Osteoblast (primary cell): ENCODE results near the gene IQUB. TPM values are rescaled to one million over a fixed set of nuclear protein-coding genes. Genes with fewer than 3 reads are reported as not detected.
"Not testable (repeated sequence)": the region's sequence is repeated elsewhere in the genome, so short reads cannot be mapped to it uniquely, and the experiment has no call there.

Experiments
- DNase-seq: peaks from one replicate; pipeline ENCODE4 v3.0.0; 2011; ENCODE audit warnings: low spot score, mixed read lengths; ENCODE audit not compliant: insufficient read length; ENCODE audit errors: missing footprints
- H2AFZ ChIP-seq: 2 replicates; pipeline ENCODE4 v1.6.0; 2011; ENCODE audit warnings: mild to moderate bottlenecking, low read length
- H3K27ac ChIP-seq: 2 replicates; pipeline ENCODE4 v1.5.1; 2011; ENCODE audit warnings: mild to moderate bottlenecking, low read depth, low read length, moderate library complexity
- H3K27me3 ChIP-seq: 2 replicates; pipeline ENCODE4 v1.6.0; 2012; ENCODE audit warnings: mild to moderate bottlenecking, control low read depth, inconsistent platforms, low read length, moderate library complexity; ENCODE audit not compliant: insufficient read depth
- H3K36me3 ChIP-seq: 2 replicates; pipeline ENCODE4 v1.5.1; 2011; ENCODE audit warnings: mild to moderate bottlenecking, low read length, control low read depth, moderate library complexity; ENCODE audit not compliant: insufficient read depth
- H3K4me1 ChIP-seq: 2 replicates; pipeline ENCODE4 v1.5.1; 2011; ENCODE audit warnings: mild to moderate bottlenecking, low read length, control low read depth, moderate library complexity; ENCODE audit not compliant: insufficient read depth
- H3K4me2 ChIP-seq: 2 replicates; pipeline ENCODE4 v1.6.0; 2011; ENCODE audit warnings: mild to moderate bottlenecking, low read length; ENCODE audit not compliant: insufficient read depth
- H3K4me3 ChIP-seq: fragments of 200-600 bp; sonication (generic); 3 replicates; pipeline ENCODE4 v1.5.1; 2012; ENCODE audit warnings: mild to moderate bottlenecking, low read length, inconsistent platforms; ENCODE audit not compliant: insufficient read depth
- H3K79me2 ChIP-seq: 2 replicates; pipeline ENCODE4 v1.6.0; 2012; ENCODE audit warnings: mild to moderate bottlenecking, low read length, control low read depth, inconsistent platforms; ENCODE audit not compliant: insufficient read depth
- H3K9me3 ChIP-seq: 2 replicates; pipeline ENCODE4 v1.5.1; 2011; ENCODE audit warnings: low read depth, low read length, control low read depth
- H4K20me1 ChIP-seq: 2 replicates; pipeline ENCODE4 v1.6.0; 2012; ENCODE audit warnings: mild to moderate bottlenecking, low read length, control low read depth; ENCODE audit not compliant: insufficient read depth
- total RNA-seq: library from RNA; depleted of rRNA; stranded (reverse); fragments of >200 nt; gene quantifications from 2 replicates; pipeline ENCODE4 v1.2.3, GENCODE V29; 2012
- TF ChIP-seq, protein P1 (sequence below): IDR thresholded peaks from 2 replicates; pipeline ENCODE4 v1.5.1; 2011; ENCODE audit warnings: mild to moderate bottlenecking, low read depth, low read length, moderate library complexity; ENCODE audit errors: extremely low read depth

The IQUB gene
- total RNA-seq, 1 donor, result 0.72 TPM

DNA sequence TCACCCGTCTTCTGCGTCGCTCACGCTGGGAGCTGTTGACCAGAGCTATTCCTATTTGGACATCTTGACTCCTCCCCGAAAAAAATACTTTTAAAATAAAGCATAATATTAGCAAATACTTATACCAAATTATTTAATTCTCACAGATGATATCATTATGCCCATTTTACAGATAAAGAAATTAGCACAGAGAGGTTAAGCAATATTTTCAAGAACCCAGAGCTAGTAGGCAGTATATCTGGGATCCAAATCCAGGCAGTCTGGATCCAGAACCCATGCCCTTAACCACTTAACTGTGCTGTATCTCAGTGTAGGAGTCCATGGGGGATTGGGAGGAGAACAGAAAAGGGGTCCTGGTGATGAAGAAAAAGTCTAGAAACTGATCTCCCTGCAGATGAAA is 6.1 kb downstream of the IQUB start:
- TF ChIP-seq, protein P1, sequence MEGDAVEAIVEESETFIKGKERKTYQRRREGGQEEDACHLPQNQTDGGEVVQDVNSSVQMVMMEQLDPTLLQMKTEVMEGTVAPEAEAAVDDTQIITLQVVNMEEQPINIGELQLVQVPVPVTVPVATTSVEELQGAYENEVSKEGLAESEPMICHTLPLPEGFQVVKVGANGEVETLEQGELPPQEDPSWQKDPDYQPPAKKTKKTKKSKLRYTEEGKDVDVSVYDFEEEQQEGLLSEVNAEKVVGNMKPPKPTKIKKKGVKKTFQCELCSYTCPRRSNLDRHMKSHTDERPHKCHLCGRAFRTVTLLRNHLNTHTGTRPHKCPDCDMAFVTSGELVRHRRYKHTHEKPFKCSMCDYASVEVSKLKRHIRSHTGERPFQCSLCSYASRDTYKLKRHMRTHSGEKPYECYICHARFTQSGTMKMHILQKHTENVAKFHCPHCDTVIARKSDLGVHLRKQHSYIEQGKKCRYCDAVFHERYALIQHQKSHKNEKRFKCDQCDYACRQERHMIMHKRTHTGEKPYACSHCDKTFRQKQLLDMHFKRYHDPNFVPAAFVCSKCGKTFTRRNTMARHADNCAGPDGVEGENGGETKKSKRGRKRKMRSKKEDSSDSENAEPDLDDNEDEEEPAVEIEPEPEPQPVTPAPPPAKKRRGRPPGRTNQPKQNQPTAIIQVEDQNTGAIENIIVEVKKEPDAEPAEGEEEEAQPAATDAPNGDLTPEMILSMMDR, result no peak
- Histone ChIP-seq H4K20me1 (no peaks in the 10 kb centered on the region), H3K4me1 (no peaks in the 10 kb centered on the region), H3K4me3 (no peak overlapping the region), H3K4me2 (no peak overlapping the region), H3K9me3 (no peaks in the 10 kb centered on the region), H3K27me3 (peaks cover 4% of the 10 kb centered on the region), H3K36me3 (no peaks in the 10 kb centered on the region), H2AFZ (no peak overlapping the region), H3K79me2 (no peaks in the 10 kb centered on the region), H3K27ac (no peak overlapping the region)
- DNase-seq, result peak; percentile 58

DNA sequence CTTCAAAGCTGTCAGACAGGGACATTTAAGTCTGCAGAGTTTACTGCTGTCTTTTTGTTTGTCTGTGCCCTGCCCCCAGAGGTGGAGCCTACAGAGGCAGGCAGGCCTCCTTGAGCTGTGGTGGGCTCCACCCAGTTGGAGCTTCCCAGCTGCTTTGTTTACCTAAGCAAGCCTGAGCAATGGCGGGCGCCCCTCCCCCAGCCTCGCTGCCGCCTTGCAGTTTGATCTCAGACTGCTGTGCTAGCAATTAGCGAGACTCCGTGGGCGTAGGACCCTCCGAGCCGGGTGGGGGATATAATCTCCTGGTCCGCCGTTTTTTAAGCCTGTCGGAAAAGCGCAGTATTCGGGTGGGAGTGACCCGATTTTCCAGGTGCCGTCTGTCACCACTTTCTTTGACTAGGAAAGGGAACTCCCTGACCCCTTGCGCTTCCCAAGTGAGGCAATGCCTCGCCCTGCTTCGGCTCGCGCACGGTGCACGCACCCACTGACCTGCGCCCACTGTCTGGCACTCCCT is 6.6 kb downstream of the IQUB start:
- not testable (repeated sequence) for H3K36me3 ChIP-seq, H2AFZ ChIP-seq, H3K4me1 ChIP-seq, DNase-seq, H3K27me3 ChIP-seq, H4K20me1 ChIP-seq, H3K4me2 ChIP-seq, H3K27ac ChIP-seq, H3K9me3 ChIP-seq, H3K4me3 ChIP-seq, H3K79me2 ChIP-seq

DNA sequence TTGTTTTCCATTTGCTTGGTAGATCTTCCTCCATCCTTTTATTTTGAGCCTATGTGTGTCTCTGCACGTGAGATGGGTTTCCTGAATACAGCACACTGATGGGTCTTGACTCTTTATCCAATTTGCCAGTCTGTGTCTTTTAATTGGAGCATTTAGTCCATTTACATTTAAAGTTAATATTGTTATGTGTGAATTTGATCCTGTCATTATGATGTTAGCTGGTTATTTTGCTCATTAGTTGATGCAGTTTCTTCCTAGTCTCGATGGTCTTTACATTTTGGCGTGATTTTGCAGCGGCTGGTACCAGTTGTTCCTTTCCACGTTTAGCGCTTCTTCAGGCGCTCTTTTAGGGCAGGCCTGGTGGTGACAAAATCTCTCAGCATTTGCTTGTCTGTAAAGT is 7.9 kb downstream of the IQUB start:
- not testable (repeated sequence) for DNase-seq

DNA sequence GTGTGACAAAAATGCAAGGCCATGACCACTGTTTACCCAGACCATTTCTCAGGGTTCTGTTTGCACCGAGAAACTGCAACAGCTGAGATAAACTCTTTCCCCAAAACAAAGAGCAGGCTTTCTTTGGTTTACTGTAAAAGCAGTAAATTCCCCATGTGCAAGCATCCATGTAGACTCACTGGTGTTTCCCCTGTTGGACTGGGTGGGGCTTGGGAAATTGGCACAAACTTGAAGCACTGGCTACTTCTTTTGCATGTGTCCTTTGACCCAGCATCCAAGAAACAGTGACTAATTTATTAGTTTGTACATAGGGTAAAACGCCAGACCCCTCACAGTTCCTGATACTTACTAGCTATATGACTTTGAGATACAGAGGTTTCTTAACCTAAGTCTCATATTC is 12.3 kb downstream of the IQUB start:
- H3K4me3 ChIP-seq, result no peak overlapping the region
- DNase-seq, result no peak

More for the DNA sequence above, 7.9 kb downstream of the IQUB start:
- H3K4me3 ChIP-seq, H3K36me3 ChIP-seq, H3K9me3 ChIP-seq, H3K79me2 ChIP-seq, H2AFZ ChIP-seq, H3K27me3 ChIP-seq, H3K4me1 ChIP-seq, H3K27ac ChIP-seq, H3K4me2 ChIP-seq, H4K20me1 ChIP-seq: not testable (repeated sequence)

DNA sequence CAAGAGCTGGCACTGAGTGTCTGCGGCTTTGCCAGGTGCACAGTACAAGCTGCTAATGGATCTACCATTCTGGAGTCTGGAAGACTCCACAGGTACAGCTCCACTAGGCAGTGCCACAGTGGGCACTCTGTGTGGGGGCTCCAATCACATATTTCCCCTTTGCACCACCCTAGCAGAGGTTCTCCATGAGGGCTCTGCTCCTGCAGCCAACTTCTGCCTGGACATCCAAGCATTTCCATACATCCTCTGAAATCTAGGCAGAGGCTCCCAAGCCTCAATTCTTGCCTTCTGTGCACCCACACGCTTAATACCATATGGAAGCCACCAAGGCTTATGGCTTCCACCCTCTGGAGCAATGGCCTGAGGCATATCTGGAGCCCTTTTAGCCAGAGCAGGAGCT is 29.2 kb downstream of the IQUB start:
- Histone ChIP-seq H3K4me3 (no peak overlapping the region), H3K27me3 (no peaks in the 10 kb centered on the region), H4K20me1 (no peaks in the 10 kb centered on the region), H3K9me3 (no peaks in the 10 kb centered on the region), H3K36me3 (no peaks in the 10 kb centered on the region), H3K27ac (no peak overlapping the region), H2AFZ (no peak overlapping the region), H3K4me1 (no peaks in the 10 kb centered on the region), H3K4me2 (no peak overlapping the region), H3K79me2 (no peaks in the 10 kb centered on the region)
- DNase-seq, result no peak
- TF ChIP-seq, protein P1, result no peak

More for the DNA sequence above, 12.3 kb downstream of the IQUB start:
- no peaks in the 10 kb centered on the region for H3K79me2 ChIP-seq
- no peaks in the 10 kb centered on the region for H3K9me3 ChIP-seq
- H3K36me3 ChIP-seq, result no peaks in the 10 kb centered on the region
- no peak overlapping the region for H2AFZ ChIP-seq
- H3K4me2 ChIP-seq, result no peak overlapping the region
- TF ChIP-seq, protein P1, result no peak
- no peaks in the 10 kb centered on the region for H4K20me1 ChIP-seq
- H3K27me3 ChIP-seq, result no peaks in the 10 kb centered on the region
- H3K4me1 ChIP-seq, result no peaks in the 10 kb centered on the region
- H3K27ac ChIP-seq, result no peak overlapping the region
